DMS79 (cell line): ENCODE data around the gene HCAR3.

Experiments
- DNase-seq: peaks from one replicate; lab custom pipeline; 2025; lab: John Stamatoyannopoulos, UW

The HCAR3 gene

DNA sequence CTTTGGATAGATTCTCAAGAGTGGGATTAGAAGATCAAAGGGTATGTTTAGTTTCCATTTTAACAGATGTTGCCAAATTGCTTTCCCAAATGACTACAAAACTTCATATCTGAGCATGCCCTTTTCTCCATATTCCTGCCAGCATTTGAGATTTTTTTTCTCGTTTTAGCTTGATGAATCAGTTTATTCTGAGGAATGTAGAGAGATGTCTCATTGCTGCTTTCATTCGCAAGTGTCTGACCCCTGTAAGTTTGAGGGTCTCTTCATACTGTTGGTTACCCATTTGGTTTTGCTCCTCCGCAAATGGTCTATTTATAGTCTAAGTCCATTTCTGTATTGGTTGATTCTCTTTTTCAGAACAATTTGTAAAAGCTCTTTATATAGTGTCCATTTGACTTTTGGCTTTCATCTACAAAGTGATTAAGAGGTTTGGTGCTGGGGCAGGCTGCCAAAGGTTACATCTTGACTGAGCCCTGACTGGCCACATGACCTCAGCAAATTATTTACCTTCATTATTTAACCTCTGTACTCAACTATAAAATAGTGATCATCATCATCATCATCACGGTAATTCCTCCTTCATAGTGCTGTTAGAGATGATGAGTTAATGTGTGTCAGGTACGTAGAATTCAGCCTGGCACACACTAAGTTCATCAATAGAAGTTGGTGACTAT lies 47.1 kb downstream of the HCAR3 start:
- no peak for DNase-seq

DNA sequence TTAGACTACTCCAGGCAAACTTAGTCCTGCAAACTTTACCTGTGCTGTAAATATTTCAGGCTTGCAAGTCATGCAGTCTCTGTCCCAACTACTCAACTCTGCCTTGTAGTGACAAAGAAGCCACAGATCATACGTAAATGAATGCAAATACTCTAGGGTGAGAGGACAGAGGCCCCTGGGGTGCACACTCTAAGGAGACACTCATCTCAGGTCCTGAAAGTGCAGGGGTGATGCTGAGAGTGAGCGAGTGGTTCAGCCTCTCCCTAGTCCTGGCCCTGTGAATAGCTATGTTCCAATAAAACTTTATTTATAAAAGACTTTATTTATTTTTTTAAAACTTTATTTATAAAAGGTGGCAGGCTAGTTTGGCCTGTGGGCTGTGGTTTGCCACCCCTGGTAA lies 48.3 kb downstream of the HCAR3 start:
- DNase-seq = no peak

DNA sequence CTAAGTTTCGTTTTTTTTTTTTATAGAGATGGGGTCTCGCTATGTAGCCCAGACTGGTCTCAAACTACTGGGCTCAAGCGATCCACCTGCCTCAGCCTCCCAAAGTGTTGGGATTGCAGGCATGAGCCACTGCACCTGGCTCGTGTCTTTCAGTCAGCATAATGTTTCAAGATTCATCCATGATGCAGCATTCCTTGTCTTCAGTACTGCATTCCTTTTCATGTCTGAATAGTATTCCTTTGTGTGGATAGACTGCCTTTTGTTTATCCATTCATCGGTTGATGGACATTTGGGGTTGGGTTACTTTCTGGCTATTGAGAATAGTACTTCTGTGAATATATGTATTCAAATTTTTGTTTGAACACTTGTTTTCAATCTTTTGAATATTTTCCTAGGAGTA lies 50.9 kb downstream of the HCAR3 start:
- DNase-seq = no peak

DNA sequence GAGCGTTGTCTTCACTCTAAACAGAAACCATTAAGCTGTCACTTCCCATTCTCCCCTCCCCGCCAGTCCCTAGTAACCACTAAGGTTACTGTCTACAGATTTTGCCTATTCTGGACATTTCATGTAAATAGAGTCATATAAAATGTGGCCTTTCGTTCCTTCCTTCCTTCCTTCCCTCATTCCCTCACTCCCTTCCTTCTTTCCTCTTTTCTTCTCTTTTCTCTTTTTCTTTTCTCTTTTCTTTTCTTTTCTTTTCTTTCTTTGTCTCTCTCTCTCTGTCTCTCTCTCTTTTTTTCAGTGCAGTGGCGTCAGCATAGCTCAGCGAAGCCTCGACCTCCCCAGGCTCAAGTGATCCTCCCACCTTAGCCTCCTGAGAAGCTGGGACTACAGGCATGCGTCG lies 51.3 kb downstream of the HCAR3 start:
- no peak for DNase-seq
